Measurements from ENCODE around the gene TUFM.
"Not testable (repeated sequence)": the region's sequence is repeated elsewhere in the genome, so short reads cannot be mapped to it uniquely, and the experiment has no call there.

The TUFM gene

GRCh38 chr16:28820016-28820415 is 26.1 kb downstream of the TUFM start:
- H3K4me2 ChIP-seq (ENCODE audit: low read depth, low read length, poor library complexity, severe bottlenecking), result no peak overlapping the region
- no peaks in the 10 kb centered on the region for H3K9me3 ChIP-seq (ENCODE audit: insufficient read depth, low read length)
- H3K36me3 ChIP-seq (ENCODE audit: low read length), result peaks cover under 1% of the 10 kb centered on the region; the same call in 1 of the 2 replicates
- H3K27me3 ChIP-seq (ENCODE audit: low read length), result no peaks in the 10 kb centered on the region
- no peak overlapping the region for H3K4me3 ChIP-seq (ENCODE audit: insufficient read depth, low read length, poor library complexity, severe bottlenecking)
- H3K27ac ChIP-seq (ENCODE audit: low read depth, low read length), result no peak overlapping the region
- peaks cover 9% of the 10 kb centered on the region for H3F3A ChIP-seq (ENCODE audit: insufficient read depth)
- H2AFZ ChIP-seq (ENCODE audit: low read depth, low read length, severe bottlenecking), result no peak overlapping the region
- no peak overlapping the region for H3K9ac ChIP-seq (ENCODE audit: low read length)
- H3K9me2 ChIP-seq (replicated peaks; ENCODE audit: insufficient read depth, low read length), result no peaks in the 10 kb centered on the region
- no peak for TF ChIP-seq EZH2phosphoT487 (conservative IDR thresholded peaks at IDR 0.05; ENCODE audit: low read length)
- peaks cover 26% of the 10 kb centered on the region for H3K79me2 ChIP-seq (ENCODE audit: insufficient read depth, low read length)
- H4K20me1 ChIP-seq (ENCODE audit: low read depth, low read length), result no peaks in the 10 kb centered on the region

DNA sequence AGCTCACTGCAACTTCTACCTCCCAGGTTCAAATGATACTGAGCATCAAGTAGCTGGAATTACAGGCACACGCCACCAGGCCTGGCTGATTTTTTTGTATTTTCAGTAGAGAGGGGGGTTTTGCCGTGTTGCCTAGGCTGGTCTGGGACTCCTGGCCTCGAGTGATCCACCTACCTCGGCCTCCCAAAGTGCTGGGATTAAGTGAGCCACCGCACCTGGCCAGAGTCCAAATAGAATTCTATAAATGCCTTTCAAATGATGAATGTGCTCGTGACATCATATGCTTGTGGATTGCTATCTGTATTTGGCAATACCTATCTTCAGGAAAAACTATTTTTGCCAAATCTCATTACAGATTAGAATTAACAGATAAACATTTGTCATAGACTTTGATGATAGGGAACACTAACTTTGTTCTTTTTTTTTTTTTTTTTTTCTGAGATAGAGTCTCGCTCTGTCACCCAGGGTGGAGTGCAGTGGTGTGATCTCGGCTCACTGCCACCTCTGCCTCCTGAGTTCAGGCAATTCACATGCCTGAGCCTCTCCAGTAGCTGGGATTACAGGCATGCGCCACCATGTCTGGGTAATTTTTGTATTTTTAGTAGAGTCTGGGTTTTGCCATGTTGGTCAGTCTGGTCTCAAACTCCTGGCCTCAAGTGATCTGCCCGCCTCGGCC is 38.6 kb downstream of the TUFM start:
- H3K4me3 ChIP-seq (ENCODE audit: insufficient read depth, low read length, poor library complexity, severe bottlenecking); H3K27ac ChIP-seq (ENCODE audit: low read depth, low read length); H3K27me3 ChIP-seq (ENCODE audit: low read length); H2AFZ ChIP-seq (ENCODE audit: low read depth, low read length, severe bottlenecking); H3K79me2 ChIP-seq (ENCODE audit: insufficient read depth, low read length); H3K36me3 ChIP-seq (ENCODE audit: low read length); H3K9ac ChIP-seq (ENCODE audit: low read length); H3K4me2 ChIP-seq (ENCODE audit: low read depth, low read length, poor library complexity, severe bottlenecking); H3K9me2 ChIP-seq (replicated peaks; ENCODE audit: insufficient read depth, low read length); H3F3A ChIP-seq (ENCODE audit: insufficient read depth); H3K9me3 ChIP-seq (ENCODE audit: insufficient read depth, low read length); H4K20me1 ChIP-seq (ENCODE audit: low read depth, low read length): not testable (repeated sequence)

DNA sequence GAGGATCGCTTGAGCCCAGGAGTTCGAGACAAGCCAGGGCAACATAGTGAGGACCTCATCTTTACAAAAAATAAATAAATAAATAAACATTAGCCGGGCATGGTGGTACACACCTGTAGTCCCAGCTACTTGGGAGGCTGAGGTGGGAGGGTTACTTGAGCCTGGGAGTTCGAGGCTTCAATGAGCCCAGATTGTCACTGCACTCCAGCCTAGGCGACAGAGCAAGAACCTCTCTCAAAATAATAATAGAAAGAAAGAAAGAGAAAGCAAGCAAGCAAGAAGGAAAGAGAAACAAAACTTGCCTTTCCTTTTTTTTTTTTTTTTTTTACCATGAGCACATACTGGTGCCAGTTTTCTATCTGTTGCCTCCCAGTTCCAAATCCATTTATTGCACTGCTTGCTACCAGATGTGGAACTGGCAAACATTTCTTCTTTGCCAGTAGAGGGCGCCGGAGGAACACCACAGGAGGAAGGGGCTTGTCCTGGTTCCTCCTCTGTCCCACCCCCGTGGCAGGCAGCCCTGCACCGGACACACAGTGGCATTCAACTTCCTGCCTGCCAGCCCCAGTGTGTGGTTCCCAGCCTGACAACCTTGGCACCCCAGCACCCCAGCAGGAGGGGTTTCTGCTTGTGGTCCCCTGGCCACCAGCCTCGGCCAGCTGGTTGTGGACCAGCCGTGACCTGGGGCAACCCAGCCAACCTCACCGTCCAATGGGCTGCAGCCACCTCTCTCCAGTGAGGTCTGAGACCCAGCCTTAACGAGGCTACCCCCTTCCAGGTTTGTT is 43.7 kb downstream of the TUFM start:
- not testable (repeated sequence) for H3K27ac ChIP-seq (ENCODE audit: low read depth, low read length); H2AFZ ChIP-seq (ENCODE audit: low read depth, low read length, severe bottlenecking); H3K4me2 ChIP-seq (ENCODE audit: low read depth, low read length, poor library complexity, severe bottlenecking); H3K79me2 ChIP-seq (ENCODE audit: insufficient read depth, low read length); H3K27me3 ChIP-seq (ENCODE audit: low read length); H3F3A ChIP-seq (ENCODE audit: insufficient read depth); H3K4me3 ChIP-seq (ENCODE audit: insufficient read depth, low read length, poor library complexity, severe bottlenecking); H3K9me3 ChIP-seq (ENCODE audit: insufficient read depth, low read length); H3K9ac ChIP-seq (ENCODE audit: low read length); H3K36me3 ChIP-seq (ENCODE audit: low read length); H3K9me2 ChIP-seq (replicated peaks; ENCODE audit: insufficient read depth, low read length); H4K20me1 ChIP-seq (ENCODE audit: low read depth, low read length)
- TF ChIP-seq, protein P1, sequence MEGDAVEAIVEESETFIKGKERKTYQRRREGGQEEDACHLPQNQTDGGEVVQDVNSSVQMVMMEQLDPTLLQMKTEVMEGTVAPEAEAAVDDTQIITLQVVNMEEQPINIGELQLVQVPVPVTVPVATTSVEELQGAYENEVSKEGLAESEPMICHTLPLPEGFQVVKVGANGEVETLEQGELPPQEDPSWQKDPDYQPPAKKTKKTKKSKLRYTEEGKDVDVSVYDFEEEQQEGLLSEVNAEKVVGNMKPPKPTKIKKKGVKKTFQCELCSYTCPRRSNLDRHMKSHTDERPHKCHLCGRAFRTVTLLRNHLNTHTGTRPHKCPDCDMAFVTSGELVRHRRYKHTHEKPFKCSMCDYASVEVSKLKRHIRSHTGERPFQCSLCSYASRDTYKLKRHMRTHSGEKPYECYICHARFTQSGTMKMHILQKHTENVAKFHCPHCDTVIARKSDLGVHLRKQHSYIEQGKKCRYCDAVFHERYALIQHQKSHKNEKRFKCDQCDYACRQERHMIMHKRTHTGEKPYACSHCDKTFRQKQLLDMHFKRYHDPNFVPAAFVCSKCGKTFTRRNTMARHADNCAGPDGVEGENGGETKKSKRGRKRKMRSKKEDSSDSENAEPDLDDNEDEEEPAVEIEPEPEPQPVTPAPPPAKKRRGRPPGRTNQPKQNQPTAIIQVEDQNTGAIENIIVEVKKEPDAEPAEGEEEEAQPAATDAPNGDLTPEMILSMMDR (IDR thresholded peaks at IDR 0.05; ENCODE audit: insufficient read depth, low read length, poor library complexity, severe bottlenecking), result peak; percentile 26
